Skeletal muscle satellite cell (primary cell): ENCODE data around the gene ITGB6.

Source experiments
- H3K27me3 ChIP-seq: 2 replicates; pipeline ENCODE4 v1.7.0; 2013; ENCODE audit warnings: low read length; ENCODE audit not compliant: control insufficient read depth, insufficient read depth
- H3K36me3 ChIP-seq: 2 replicates; pipeline ENCODE4 v1.7.0; 2013; ENCODE audit warnings: mild to moderate bottlenecking, control low read depth, low read length; ENCODE audit not compliant: insufficient read depth
- H3K4me1 ChIP-seq: 2 replicates; pipeline ENCODE4 v1.7.0; 2013; ENCODE audit warnings: low read length; ENCODE audit not compliant: control insufficient read depth, insufficient read depth
- H3K4me2 ChIP-seq: 2 replicates; pipeline ENCODE4 v1.7.0; 2013; ENCODE audit warnings: mild to moderate bottlenecking, low read length
- H3K4me3 ChIP-seq: 2 replicates; pipeline ENCODE4 v1.7.0; 2013; ENCODE audit warnings: low read length
- H3K9ac ChIP-seq: 2 replicates; pipeline ENCODE4 v1.7.0; 2013; ENCODE audit warnings: mild to moderate bottlenecking, low read depth, low read length, moderate library complexity
- H3K9me3 ChIP-seq: replicated peaks from 2 replicates; pipeline ENCODE4 v1.7.0; 2013; ENCODE audit warnings: mild to moderate bottlenecking, control low read depth, low read length

Gene ITGB6

GRCh38 chr2:160214461-160215445 lies 14.7 kb upstream of the ITGB6 start:
- Histone ChIP-seq H3K36me3 (no peaks in the 10 kb centered on the region), H3K27me3 (no peaks in the 10 kb centered on the region), H3K4me2 (peak overlapping the region; percentile 60), H3K4me1 (peaks cover 51% of the 10 kb centered on the region), H3K4me3 (no peak overlapping the region), H3K9ac (peak overlapping the region; percentile 64), H3K9me3 (no peaks in the 10 kb centered on the region)

- Histone ChIP-seq H3K27me3 (no peaks in the 10 kb centered on the region), H3K4me2 (no peak overlapping the region), H3K4me1 (peaks cover 62% of the 10 kb centered on the region), H3K9me3 (no peaks in the 10 kb centered on the region), H3K9ac (peak overlapping the region; percentile 64), H3K36me3 (no peaks in the 10 kb centered on the region), H3K4me3 (no peak overlapping the region)
Measured at GRCh38 chr2:160213511-160213910, 13.4 kb upstream of the ITGB6 start.

- H3K4me2 ChIP-seq, result no peak overlapping the region
- H3K4me3 ChIP-seq, result no peak overlapping the region
- peak overlapping the region; percentile 59 for H3K9ac ChIP-seq
- H3K36me3 ChIP-seq, result no peaks in the 10 kb centered on the region
- no peaks in the 10 kb centered on the region for H3K9me3 ChIP-seq
- H3K27me3 ChIP-seq, result no peaks in the 10 kb centered on the region
- H3K4me1 ChIP-seq, result peaks cover 78% of the 10 kb centered on the region
Measured at GRCh38 chr2:160210599-160211138, 10.6 kb upstream of the ITGB6 start.

- H3K27me3 ChIP-seq, result no peaks in the 10 kb centered on the region
Measured at GRCh38 chr2:160209516-160209856, 9.4 kb upstream of the ITGB6 start.

GRCh38 chr2:160208655-160209515 lies 8.8 kb upstream of the ITGB6 start:
- H3K4me1 ChIP-seq, result peaks cover 77% of the 10 kb centered on the region

More at GRCh38 chr2:160209516-160209856, 9.4 kb upstream of the ITGB6 start:
- Histone ChIP-seq H3K4me1 (peaks cover 78% of the 10 kb centered on the region), H3K4me3 (no peak overlapping the region), H3K9ac (peak overlapping the region; percentile 89), H3K9me3 (no peaks in the 10 kb centered on the region), H3K4me2 (no peak overlapping the region), H3K36me3 (no peaks in the 10 kb centered on the region)

GRCh38 chr2:160207804-160208654 lies 8.0 kb upstream of the ITGB6 start:
- Histone ChIP-seq H3K9ac (peak overlapping the region; percentile 89), H3K4me3 (peak overlapping the region; percentile 8), H3K4me1 (peaks cover 70% of the 10 kb centered on the region), H3K27me3 (no peaks in the 10 kb centered on the region), H3K36me3 (no peaks in the 10 kb centered on the region), H3K4me2 (peak overlapping the region; percentile 47), H3K9me3 (no peaks in the 10 kb centered on the region)

More at GRCh38 chr2:160208655-160209515, 8.8 kb upstream of the ITGB6 start:
- no peaks in the 10 kb centered on the region for H3K36me3 ChIP-seq
- no peaks in the 10 kb centered on the region for H3K27me3 ChIP-seq
- H3K4me3 ChIP-seq, result no peak overlapping the region
- no peaks in the 10 kb centered on the region for H3K9me3 ChIP-seq
- H3K9ac ChIP-seq, result peak overlapping the region; percentile 89
- H3K4me2 ChIP-seq, result no peak overlapping the region

- peaks cover 70% of the 10 kb centered on the region for H3K4me1 ChIP-seq
- peak overlapping the region; percentile 75 for H3K9ac ChIP-seq
- no peaks in the 10 kb centered on the region for H3K27me3 ChIP-seq
- no peaks in the 10 kb centered on the region for H3K36me3 ChIP-seq
- H3K4me3 ChIP-seq, result no peak overlapping the region
- H3K9me3 ChIP-seq, result no peaks in the 10 kb centered on the region
- H3K4me2 ChIP-seq, result peak overlapping the region; percentile 47
Measured at GRCh38 chr2:160207271-160207670, 7.2 kb upstream of the ITGB6 start.

GRCh38 chr2:160206436-160206835 lies 6.4 kb upstream of the ITGB6 start:
- Histone ChIP-seq H3K27me3 (no peaks in the 10 kb centered on the region), H3K9ac (peak overlapping the region; percentile 51), H3K9me3 (no peaks in the 10 kb centered on the region), H3K36me3 (no peaks in the 10 kb centered on the region), H3K4me1 (peaks cover 70% of the 10 kb centered on the region), H3K4me2 (peak overlapping the region; percentile 60), H3K4me3 (peak overlapping the region; percentile 34)

GRCh38 chr2:160205505-160205904 lies 5.4 kb upstream of the ITGB6 start:
- peak overlapping the region; percentile 34 for H3K4me3 ChIP-seq
- H3K9ac ChIP-seq, result peak overlapping the region; percentile 63
- H3K4me1 ChIP-seq, result peaks cover 63% of the 10 kb centered on the region
- peak overlapping the region; percentile 60 for H3K4me2 ChIP-seq
- H3K9me3 ChIP-seq, result no peaks in the 10 kb centered on the region
- no peaks in the 10 kb centered on the region for H3K36me3 ChIP-seq
- H3K27me3 ChIP-seq, result no peaks in the 10 kb centered on the region

- H3K4me2 ChIP-seq, result no peak overlapping the region
- H3K9me3 ChIP-seq, result no peaks in the 10 kb centered on the region
- no peaks in the 10 kb centered on the region for H3K27me3 ChIP-seq
- H3K9ac ChIP-seq, result no peak overlapping the region
- H3K36me3 ChIP-seq, result no peaks in the 10 kb centered on the region
- H3K4me3 ChIP-seq, result no peak overlapping the region
- H3K4me1 ChIP-seq, result peaks cover 43% of the 10 kb centered on the region
Measured at GRCh38 chr2:160203422-160203821, 3.4 kb upstream of the ITGB6 start.
